Measurements from ENCODE around the gene PSMC1. TPM values are rescaled to one million over a fixed set of nuclear protein-coding genes. Genes with fewer than 3 reads are reported as not detected.

Gene PSMC1
- total and polyA plus RNA-seq, 4 donors: 73.6 to 195 (median 110) TPM

DNA sequence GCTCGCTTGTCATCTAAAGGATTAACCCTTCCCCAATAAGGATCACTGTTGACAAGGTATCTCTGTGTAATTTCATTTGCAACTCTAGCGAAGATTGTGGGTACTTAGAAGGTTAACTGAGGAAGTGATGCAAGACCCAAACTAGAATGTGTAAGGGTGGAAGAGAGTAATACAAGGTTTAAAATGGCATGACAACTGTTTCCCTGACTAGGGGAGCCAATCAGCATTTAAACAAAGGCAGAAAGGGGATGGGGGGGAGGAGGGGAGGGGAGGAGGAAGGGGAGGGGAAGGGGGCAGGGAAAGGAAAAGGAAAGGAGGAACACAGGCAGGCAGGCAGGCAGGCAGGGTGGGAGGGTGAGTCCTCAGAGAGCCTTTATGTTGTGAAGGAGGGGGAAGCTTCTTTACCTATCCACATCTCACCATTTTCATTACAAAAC is 44.3 kb downstream of the PSMC1 start:
- ATAC-seq (ENCODE audit: insufficient read depth, low FRiP score) (no peak), DNase-seq (peak in 1 of 3 donors; percentile 11)
- H3K27me3 ChIP-seq (ENCODE audit: control insufficient read depth in 3 of 3, insufficient read depth in 3 of 3, low read length in 2 of 3): no peaks in the 10 kb centered on the region
- TF ChIP-seq, protein P1, sequence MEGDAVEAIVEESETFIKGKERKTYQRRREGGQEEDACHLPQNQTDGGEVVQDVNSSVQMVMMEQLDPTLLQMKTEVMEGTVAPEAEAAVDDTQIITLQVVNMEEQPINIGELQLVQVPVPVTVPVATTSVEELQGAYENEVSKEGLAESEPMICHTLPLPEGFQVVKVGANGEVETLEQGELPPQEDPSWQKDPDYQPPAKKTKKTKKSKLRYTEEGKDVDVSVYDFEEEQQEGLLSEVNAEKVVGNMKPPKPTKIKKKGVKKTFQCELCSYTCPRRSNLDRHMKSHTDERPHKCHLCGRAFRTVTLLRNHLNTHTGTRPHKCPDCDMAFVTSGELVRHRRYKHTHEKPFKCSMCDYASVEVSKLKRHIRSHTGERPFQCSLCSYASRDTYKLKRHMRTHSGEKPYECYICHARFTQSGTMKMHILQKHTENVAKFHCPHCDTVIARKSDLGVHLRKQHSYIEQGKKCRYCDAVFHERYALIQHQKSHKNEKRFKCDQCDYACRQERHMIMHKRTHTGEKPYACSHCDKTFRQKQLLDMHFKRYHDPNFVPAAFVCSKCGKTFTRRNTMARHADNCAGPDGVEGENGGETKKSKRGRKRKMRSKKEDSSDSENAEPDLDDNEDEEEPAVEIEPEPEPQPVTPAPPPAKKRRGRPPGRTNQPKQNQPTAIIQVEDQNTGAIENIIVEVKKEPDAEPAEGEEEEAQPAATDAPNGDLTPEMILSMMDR (IDR thresholded peaks at IDR 0.05; ENCODE audit: control extremely low read depth, extremely low read depth): no peak
- peaks cover 0 to 1% (median 0%) of the 10 kb centered on the region in 5 donors for H3K4me1 ChIP-seq (ENCODE audit: control insufficient read depth in 5 of 5, insufficient read depth in 5 of 5, low read length in 5 of 5)
- WGBS, 2 donors: 37 to 77% methylated on average over 2 of the region's 2 CpGs
- no peak overlapping the region for H3K27ac ChIP-seq (ENCODE audit: low read depth in 1 of 2, low read length in 1 of 2)
- H3K9ac ChIP-seq (ENCODE audit: insufficient read depth in 1 of 2, low read length in 2 of 2): no peak overlapping the region
- peaks cover 11 to 26% (median 16%) of the 10 kb centered on the region in 4 donors for H3K36me3 ChIP-seq (ENCODE audit: control insufficient read depth in 4 of 4, insufficient read depth in 4 of 4, low read length in 4 of 4)
- H3K4me3 ChIP-seq: no peak overlapping the region
- no peaks in the 10 kb centered on the region for H3K9me3 ChIP-seq (ENCODE audit: control insufficient read depth in 4 of 4, insufficient read depth in 3 of 4, low read length in 3 of 4)

DNA sequence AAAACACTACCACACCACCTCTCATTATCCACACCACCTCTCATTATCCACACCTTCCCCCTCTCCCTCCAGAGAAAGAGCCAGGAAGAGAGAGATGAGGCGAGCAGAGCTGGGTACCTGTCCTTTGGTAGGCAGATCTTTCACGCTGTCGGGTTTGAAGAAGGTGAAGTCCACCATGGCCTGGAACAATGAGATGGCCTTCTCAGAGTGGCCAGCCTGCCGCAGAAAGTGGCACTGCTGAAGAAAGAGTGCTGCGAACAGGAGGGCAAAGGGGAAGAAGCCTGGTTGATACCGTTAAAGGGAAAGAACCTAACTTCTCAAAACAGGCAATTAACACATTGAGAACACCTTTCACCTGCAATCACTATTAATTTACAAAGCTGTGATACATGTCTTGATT is 44.8 kb downstream of the PSMC1 start:
- 68 to 73% methylated on average over 6 of the region's 6 CpGs for WGBS, 2 donors
- Histone ChIP-seq H3K9me3 (ENCODE audit: control insufficient read depth in 4 of 4, insufficient read depth in 3 of 4, low read length in 3 of 4) (no peaks in the 10 kb centered on the region), H3K4me3 (no peak overlapping the region), H3K9ac (ENCODE audit: insufficient read depth in 1 of 2, low read length in 2 of 2) (no peak overlapping the region), H3K36me3 (ENCODE audit: control insufficient read depth in 4 of 4, insufficient read depth in 4 of 4, low read length in 4 of 4) (peaks cover 11 to 26% (median 16%) of the 10 kb centered on the region in 4 donors), H3K27ac (ENCODE audit: low read depth in 1 of 2, low read length in 1 of 2) (no peak overlapping the region), H3K27me3 (ENCODE audit: control insufficient read depth in 3 of 3, insufficient read depth in 3 of 3, low read length in 2 of 3) (no peaks in the 10 kb centered on the region), H3K4me1 (ENCODE audit: control insufficient read depth in 5 of 5, insufficient read depth in 5 of 5, low read length in 5 of 5) (peaks cover 0 to 1% (median 0%) of the 10 kb centered on the region in 5 donors)
- DNase-seq (no peak), ATAC-seq (ENCODE audit: insufficient read depth, low FRiP score) (no peak)
- TF ChIP-seq, protein P1 (IDR thresholded peaks at IDR 0.05; ENCODE audit: control extremely low read depth, extremely low read depth): no peak

DNA sequence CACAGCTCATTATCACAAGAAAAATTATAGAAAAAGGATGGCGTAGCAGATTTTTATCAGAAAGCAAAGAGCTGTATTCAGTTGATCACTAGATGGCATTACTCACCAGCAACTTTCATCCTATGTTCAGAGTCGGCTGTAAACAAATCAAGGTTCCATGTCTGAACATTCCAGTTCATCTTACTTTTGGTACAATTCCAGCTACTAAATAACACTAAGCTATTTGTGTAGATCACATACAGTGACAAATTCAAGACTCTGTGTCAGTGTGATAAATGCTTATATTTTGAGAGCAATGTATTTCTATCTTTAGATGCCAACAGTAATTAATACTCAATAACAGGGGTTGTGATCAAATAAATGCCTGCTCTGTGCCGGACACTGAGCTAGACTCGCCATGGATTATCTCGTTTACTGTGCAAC is 45.3 kb downstream of the PSMC1 start:
- Histone ChIP-seq H3K9me3 (ENCODE audit: control insufficient read depth in 4 of 4, insufficient read depth in 3 of 4, low read length in 3 of 4) (no peaks in the 10 kb centered on the region), H3K9ac (ENCODE audit: insufficient read depth in 1 of 2, low read length in 2 of 2) (peak overlapping the region in 1 of 2 donors; percentile 67), H3K27me3 (ENCODE audit: control insufficient read depth in 3 of 3, insufficient read depth in 3 of 3, low read length in 2 of 3) (no peaks in the 10 kb centered on the region), H3K27ac (ENCODE audit: low read depth in 1 of 2, low read length in 1 of 2) (peak overlapping the region; percentile 2 to 64), H3K36me3 (ENCODE audit: control insufficient read depth in 4 of 4, insufficient read depth in 4 of 4, low read length in 4 of 4) (peaks cover 8 to 23% (median 16%) of the 10 kb centered on the region in 4 donors), H3K4me3 (no peak overlapping the region), H3K4me1 (ENCODE audit: control insufficient read depth in 5 of 5, insufficient read depth in 5 of 5, low read length in 5 of 5) (peaks cover 0 to 1% (median 0%) of the 10 kb centered on the region in 5 donors)
- ATAC-seq (ENCODE audit: insufficient read depth, low FRiP score) (no peak), DNase-seq (peak in 2 of 3 donors; percentile 77 to 86)
- WGBS, 2 donors: 61 to 74% methylated on average over 5 of the region's 5 CpGs
- TF ChIP-seq, protein P1 (IDR thresholded peaks at IDR 0.05; ENCODE audit: control extremely low read depth, extremely low read depth): no peak

Measured in lung (tissue), 12 donors.